Cardiac septum (tissue), 1 donor: ENCODE results near the gene LRRC4C. TPM values are rescaled to one million over a fixed set of nuclear protein-coding genes. Genes with fewer than 3 reads are reported as not detected.

ENCODE experiments used
- DNase-seq: peaks from one replicate; pipeline ENCODE4 v3.0.0-alpha.2; 2020; ENCODE audit warnings: low spot score
- intact Hi-C: fragments of 100-400 bp; cut with DNase I; formaldehyde crosslinking; loops from one replicate; pipeline ENCODE4 v1.14.0; 2022
- total RNA-seq: library from RNA; stranded (reverse); fragmentation: NEBNext Ultra II Directional; extraction: Animal tissue kit (Norgen Biotek cat#: 25700); gene quantifications from one replicate; pipeline ENCODE4 v1.2.1, GENCODE V29; 2021
- donor health status: DM: no; HTN: no; CAD: no.

Gene LRRC4C
- total RNA-seq, 1 donor from 2014 or later, result 0.43 TPM

DNA sequence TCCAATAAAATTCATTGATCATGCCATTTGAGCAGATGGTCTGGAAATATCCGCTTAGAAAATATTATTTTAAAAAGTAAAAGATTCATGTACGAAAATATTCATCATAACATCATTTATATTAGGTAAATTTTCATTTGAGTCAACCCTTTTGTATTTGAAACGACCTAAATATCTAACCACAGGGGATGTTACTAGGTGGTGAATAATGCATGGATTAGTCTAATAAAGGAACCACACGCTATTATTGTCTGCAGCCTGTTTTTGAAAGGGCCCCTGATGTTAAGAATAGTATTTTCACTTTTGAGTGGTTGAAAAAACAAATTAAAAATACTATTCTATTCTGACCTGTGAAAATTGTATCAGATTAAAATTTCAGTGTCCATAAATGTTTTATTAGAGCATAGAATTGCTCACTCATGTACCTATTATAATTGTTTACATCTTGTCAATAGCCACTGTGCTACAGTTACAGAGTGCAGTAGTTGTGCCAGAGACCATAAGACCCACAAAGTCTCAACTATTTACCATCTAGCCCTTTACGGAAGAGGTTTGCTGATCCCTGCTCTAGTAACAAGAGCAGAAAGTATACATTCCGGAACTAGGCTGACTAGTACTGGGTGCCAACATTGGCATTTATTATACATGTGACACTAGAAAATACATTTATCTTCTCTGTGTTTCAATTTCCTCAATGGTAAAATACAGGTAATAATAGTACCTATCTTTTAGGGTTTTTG, 176.1 kb downstream of the LRRC4C start:
- no peak for DNase-seq
- intact Hi-C loops, result no loop called here

DNA sequence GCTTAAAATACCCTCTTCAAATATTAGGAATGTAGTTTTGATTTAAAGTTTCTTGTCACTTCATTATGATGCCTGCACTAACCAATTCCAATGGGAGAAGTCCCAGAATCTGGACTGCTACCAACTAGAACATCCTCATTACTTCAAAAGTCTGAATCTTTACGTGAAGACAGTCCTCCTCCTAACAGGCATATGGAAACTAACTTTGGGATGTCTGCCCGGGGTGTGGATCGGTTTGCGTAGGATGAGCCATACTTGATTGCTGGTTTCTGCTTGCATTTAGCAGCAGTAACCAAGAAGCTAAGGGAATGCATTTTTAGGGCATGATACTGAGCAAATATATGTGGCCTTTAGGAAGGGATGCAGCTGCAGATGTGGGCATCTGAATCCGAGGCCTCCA, 177.1 kb downstream of the LRRC4C start:
- DNase-seq, result no peak
- intact Hi-C loops, result no loop called here

DNA sequence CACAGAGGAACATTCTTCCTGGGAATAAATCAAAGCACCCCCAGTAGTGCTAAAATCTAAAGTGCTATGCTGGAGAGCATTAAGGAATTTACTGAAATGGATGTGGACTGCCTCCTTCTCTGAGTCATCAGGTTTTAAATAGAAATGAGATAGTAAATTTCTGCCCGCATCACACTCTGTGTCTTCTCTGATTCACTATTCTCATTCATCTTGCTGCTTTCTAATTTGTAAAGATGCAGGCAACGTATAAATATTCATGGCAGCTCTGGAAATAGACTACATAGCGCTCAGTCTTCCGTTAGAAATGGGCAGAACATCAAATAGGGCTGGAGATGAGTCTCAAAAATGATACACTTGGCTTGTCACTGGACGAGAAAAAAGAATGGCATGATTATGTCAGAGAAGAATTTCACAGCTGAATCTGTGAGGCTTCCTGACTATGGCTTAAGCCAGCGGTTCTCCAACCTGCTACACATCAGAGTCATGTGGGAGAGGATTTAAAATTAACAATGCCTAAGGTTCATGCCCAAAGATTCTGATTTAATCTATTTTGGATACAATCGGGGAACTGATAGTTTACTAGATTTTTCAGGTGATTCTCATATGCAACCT, 178.2 kb downstream of the LRRC4C start:
- intact Hi-C loops, result no loop called here
- no peak for DNase-seq

DNA sequence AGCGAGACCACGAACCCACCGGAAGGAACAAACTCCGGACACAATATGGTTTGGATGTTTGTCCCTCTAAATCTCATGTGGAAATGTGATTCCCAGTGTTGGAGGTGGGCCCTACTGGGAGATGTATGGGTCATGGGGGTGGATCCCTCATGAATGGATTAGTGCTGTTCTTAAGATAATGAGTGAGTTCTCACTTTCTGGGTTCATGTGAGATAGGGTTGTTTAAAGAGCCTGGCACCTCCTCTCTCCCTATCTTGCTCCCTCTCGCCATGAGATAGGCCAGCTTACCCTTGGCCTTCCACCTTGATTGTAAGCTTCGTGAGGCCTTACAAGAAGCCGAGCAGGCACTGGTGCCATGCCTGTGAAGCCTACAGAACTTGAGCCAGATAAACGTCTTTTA, 184.6 kb downstream of the LRRC4C start:
- no peak for DNase-seq
- intact Hi-C loops, result no loop called here

DNA sequence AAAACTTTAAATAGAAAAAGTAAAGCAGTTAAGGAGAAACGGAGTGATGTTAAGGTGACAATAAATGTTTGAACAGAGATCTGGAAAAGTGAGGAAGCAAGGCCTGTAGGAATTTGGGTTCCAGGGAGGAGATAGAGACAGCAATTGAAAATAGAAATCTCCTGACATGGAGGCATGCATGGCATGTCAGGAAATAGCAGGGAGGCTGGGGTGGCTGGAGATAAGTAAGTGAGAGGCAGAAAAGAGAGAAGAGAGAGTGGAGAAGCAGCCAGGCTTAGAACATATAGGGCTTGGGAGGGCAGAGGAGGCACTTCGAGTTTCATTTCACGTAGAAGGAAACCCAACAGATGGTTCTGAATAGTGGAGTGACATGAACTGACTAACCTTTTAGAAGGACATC, 185.5 kb downstream of the LRRC4C start:
- intact Hi-C loops, result no loop called here
- DNase-seq, result no peak

DNA sequence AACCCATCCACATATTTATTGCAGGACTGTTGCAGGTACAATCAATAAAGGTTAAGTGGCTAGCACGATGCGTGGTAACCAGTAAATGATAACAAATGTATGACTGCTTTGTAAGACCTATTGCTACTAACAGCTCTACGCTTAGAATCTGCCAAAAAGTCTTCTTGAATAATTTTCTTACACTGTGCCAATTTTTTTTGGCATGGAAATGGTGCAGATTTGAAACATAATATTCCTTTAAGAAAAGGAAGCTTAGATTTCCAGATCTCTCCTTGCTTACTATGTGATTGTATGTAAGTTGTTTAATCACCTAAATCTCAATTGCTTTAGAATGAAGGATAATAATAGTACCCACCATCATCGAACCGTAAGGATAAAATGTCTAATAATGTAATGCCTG, 192.0 kb downstream of the LRRC4C start:
- intact Hi-C loops, result no loop called here
- DNase-seq, result no peak

DNA sequence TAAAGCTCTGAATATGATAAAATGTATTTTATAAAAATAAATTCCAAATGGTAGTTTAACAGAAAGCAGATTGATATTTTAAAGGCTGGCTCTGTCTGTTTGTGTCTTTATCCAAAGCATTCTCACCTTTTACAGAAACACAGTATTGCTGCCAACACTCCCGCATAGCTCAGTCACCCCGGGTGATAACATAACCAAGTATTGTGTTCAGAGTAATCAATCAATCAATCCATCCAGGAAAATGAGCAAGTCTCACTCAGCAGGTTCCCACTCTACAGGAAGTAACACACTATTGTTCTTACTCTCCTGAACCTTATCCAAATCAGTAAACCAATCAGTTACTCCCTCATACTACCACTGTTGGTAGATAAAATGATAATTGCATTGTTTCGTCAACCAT, 203.4 kb downstream of the LRRC4C start:
- intact Hi-C loops, result no loop called here
- DNase-seq, result no peak

DNA sequence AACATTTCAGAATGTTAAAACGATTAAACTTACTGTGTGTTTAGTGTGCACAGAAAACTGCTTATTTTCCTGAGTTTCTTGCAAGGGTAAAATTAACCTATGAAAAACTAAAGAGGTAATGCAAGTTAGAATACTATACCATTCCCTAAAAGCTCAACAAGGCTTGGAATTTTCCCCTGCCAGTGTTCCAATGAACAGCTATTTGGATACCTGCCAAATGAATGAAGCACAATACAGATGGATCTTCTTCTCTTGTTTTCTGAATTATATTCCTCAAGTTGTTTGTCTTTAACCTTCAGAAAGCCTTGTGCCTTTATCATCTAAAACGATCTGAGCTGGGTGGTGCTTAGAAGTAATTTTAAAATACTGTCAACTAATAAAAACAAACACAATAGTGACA, 204.5 kb downstream of the LRRC4C start:
- intact Hi-C loops, result no loop called here
- DNase-seq, result no peak

DNA sequence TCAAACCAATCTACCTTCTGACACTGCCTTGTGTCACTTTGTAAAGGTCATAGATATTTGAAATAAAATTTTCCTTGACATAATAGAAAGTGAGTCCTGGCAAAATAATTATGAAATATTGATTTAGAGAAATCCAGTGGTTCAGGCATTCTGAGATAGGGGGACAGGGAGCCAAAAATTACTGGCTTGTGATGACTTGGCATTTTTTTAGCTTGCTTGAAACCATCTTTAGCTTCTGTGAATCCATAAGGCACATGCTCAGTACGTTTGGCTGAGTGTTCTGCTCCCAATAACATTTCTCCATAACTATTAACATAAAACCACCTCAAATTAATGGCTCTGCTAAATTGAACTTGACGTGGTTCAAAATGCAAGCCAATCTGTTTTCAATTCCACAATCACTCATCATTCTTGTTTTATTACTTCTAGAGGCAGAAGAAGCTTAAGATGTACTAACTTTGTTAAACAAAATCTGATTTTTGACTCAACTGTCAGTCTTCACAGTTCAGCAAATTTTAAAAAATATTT, 209.0 kb downstream of the LRRC4C start:
- DNase-seq, result no peak
- intact Hi-C loops, result no loop called here

DNA sequence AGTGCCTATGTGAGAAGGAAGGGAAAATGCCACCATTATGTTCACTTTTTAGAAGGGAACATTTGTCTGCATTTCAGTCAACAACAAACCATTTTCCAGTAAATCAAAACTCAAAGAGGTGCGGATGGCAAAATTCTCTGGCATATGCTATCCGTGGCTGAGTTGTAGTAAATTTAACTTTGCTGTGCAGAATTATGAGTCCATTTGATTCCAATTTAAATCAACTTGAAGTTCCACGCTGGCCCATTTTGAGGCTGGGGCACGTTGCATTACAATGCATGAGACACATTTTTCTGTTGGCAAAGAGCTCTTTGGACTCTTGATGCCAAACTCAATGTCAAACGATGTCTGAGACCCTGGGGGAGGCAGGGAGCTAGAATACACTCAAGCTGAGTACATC, 211.8 kb downstream of the LRRC4C start:
- no peak for DNase-seq
- intact Hi-C loops, result loop anchor here (5.0 kb wide), 1 partner anchor 185 kb away; no protein-coding TSS in a partner anchor

DNA sequence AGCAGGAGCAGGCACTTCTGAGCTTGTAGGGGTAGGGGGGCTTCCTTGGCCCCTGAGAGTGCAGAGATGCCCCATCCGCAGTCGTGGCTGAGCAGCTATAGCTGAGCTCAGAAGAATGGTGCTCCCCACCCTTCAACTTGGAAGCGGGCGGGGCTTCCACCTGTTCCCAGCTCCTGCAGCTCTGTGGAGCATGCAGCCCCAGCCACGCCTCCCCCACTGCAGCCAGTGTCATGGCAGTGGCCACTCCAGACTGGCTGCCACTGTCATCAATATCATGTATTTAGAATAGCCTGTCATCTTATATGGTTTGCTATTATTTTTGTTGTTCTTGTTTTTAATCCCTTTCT, 213.1 kb downstream of the LRRC4C start:
- DNase-seq, result no peak
- intact Hi-C loops, result loop anchor here (5.0 kb wide), 1 partner anchor 186 kb away; no protein-coding TSS in a partner anchor

DNA sequence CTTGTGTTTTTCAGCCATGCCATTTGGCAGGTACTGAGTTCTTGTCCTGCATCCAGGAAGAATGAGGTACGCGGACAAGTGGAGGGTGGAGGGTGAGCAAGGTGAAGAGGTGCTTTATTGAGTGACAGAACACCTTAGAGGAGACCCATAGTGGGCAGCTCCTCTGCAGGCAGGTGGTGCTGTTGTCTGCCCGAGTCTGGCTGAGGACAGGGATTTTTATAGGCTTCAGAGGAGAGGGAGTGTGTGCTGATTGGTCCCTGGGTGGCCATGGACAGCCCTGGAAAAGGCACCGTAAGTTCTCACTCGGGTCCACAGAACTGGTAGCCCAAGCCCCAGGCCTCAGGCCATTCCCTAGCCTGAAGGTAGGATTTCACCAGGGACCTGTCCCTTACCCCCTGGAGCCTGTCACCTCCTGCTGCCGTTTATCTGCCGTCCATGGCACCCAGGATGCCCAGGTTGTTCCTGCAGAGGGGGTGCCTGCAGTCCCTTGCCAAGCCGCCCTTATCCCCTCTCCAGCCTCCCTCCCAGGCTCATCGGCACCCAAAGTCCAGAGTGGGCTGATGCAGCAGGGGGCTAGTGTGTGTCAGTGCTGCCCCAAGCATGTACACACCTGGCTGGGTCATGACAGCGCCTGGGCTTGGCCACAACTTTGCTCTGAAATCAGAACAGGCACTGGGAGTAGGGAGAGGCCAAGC, 213.6 kb downstream of the LRRC4C start:
- intact Hi-C loops, result loop anchor here (5.0 kb wide), 1 partner anchor 186 kb away; no protein-coding TSS in a partner anchor
- DNase-seq, result no peak

DNA sequence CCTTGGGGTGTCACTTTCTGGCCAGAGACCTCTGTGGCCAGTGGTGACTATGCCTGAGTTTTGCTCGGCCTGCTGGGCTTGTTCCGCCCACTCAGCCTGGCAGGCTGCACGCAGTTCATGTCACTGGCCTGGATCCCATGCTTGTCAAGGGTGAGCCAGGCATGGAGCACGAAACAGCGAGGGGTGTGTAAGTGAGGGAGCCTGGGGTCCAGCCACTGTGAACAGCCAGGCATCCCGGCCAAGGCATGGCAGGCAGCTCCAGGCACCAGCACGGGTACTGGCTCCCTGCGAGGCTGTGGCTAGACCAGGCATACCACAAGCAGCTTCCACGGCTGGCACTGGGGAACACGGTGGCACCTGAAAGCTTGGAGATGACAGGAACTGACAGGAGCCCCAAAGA, 214.3 kb downstream of the LRRC4C start:
- DNase-seq, result no peak
- intact Hi-C loops, result loop anchor here (5.0 kb wide), 1 partner anchor 187 kb away; no protein-coding TSS in a partner anchor

DNA sequence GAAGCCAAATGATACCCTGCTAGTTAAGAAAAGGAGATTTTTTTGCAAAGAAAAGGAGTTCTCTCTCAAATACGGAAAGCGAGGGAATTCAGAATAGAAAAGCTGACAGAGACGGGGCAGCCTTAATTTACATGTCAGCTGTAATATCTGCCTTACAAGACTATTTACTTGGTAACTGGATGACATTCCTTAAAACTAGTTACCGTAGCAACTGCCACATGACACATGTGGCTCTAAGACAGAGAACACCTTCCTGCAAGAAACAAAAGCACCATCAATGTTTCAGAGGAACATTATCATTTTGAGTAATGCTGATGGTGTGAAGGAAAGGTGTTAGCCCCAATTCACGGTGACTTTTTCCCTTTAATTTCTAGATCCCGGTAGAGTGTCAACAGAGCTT, 222.1 kb downstream of the LRRC4C start:
- intact Hi-C loops, result no loop called here
- no peak for DNase-seq

DNA sequence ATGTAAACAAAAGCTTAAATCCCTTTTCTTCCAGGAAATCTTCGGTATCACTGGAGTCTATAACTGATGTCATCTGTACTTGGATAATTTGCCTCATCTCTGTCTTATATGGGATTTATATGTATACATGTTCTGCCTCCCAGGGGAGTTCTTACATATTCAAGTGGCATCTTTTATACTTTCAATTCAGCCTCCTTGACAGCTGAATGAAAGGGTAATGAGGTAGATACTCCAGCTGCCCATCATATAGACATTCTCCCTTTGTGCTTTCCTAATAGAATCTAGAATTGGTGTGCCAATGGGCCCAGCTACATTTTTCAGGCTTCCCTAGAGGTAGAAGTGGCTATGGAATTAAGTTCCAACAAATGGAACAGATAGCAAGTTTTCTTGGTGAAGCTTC, 223.8 kb downstream of the LRRC4C start:
- DNase-seq, result no peak
- intact Hi-C loops, result no loop called here

DNA sequence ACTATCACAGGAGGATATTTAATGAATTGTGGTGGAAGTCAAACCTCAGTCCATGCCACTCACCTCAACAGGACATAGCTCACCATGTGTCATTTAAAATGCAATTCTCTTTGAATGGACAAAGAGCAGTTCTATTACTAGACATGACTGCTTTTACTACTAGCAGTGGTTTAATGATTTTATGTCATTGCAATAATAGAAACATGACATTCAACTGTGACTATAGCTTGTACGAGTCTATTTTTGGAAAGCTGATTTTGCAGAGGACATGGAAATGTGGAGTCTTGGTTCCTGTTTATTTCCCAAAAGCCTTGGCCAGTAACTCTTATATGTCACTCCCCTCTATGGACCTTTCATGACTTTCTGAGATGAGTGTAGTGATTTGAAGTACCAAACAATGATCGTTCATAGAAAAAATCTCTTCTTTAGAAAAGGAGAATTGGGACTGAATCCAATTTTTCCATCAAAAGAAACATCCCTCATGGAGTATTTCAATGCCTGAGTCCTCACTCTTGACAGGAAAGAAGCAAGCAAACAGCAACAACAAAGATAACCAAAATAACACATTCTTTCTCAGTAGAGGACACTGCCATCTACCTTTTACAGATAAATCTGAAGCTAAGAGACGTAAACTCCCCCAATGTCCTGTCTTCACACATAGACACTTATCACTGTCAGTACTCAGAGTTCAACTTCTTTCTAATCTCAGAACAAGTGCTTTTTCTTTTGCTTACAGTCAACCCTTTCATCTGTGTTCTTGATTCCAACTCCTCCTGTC, 233.4 kb downstream of the LRRC4C start:
- intact Hi-C loops, result no loop called here
- DNase-seq, result no peak

DNA sequence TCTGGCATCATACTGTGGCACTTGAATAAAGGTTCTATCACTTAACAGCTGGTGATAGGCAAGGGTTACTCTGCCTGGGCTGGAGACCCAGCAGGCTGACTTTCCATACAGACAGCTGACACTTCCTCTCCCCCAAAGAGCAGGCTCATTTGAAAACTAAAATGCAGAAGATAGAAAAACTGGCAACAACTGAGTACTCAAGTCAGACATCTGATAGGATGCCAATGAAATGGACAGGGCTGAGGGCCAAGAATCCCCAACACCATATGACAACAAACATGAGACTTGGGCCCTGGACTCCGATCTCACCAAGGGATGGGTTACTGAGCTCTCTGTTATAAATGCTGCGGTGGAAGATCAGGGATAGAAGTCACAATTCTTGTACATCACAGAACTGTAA, 237.2 kb downstream of the LRRC4C start:
- intact Hi-C loops, result no loop called here
- DNase-seq, result no peak

DNA sequence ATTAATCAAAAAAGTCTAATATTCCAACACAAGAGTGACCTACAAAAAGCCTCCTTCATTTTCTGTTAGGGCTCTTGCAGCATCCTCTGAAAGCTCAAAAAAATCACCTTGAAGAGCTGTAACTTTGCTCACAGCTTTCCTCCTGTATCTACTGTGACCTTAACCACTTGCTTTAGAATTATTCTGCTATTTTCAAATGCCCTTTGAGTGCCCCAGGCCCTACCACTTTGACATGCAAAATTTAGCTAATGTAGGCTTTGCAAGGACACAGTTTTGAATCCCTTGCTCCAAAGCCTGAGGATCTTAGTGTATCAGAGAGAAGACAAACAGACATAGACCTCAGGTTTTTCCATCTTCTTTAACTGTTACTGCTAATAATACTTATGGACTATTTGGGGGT, 253.1 kb downstream of the LRRC4C start:
- DNase-seq, result no peak
- intact Hi-C loops, result no loop called here

DNA sequence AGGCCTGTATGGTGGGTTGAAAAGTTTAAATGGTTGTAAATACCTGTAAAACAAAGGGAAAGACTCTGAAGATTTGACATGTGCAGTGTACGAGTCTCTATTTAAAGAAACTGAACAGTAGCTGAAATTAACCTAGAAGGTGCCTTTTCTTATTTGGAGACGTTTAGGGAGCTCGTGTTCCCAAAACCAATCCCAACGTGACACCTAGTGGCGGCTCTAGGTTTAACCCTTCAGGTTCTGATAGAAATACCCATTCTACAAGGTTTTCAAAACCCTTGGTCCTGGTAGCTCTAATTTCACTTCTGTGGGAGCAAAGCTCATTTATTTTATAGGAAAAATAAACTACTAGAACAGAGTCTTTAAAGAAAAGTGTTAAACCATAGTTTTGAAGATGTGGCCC, 258.3 kb downstream of the LRRC4C start:
- intact Hi-C loops, result no loop called here
- DNase-seq, result no peak
